Activated CD4-positive, CD25-positive, alpha-beta regulatory T cell treated with anti-CD3 and anti-CD28 coated beads, Interleukin-2, amount 50 U/mL, for 16 hours (primary cell): ENCODE measurements around the gene SLC23A1.
"Not testable (repeated sequence)": the region's sequence is repeated elsewhere in the genome, so short reads cannot be mapped to it uniquely, and the experiment has no call there.

Source experiments
- DNase-seq: peaks from one replicate; pipeline ENCODE4 v3.0.0-alpha.2; 2020; ENCODE audit warnings: low read depth, low spot score

SLC23A1 gene

GRCh38 chr5:139389701-139390638 is 6.9 kb upstream of the SLC23A1 start, which contains the start of gene MZB1:
Gene MZB1, minus strand, starts transcription at chr5:139389913. Its CDS starts 57 bp downstream, at chr5:139389856.
- DNase-seq: no peak

GRCh38 chr5:139388198-139388821 is 5.2 kb upstream of the SLC23A1 start:
- DNase-seq: no peak

- DNase-seq: no peak
These were observed 4.6 kb upstream of the SLC23A1 start for GRCh38 chr5:139387611-139388197.

GRCh38 chr5:139386956-139387355 is 3.9 kb upstream of the SLC23A1 start:
- not testable (repeated sequence) for DNase-seq

GRCh38 chr5:139386050-139386438 is 2.9 kb upstream of the SLC23A1 start:
- no peak for DNase-seq

GRCh38 chr5:139385061-139386049 is 2.3 kb upstream of the SLC23A1 start:
- DNase-seq: no peak

GRCh38 chr5:139384591-139385051 is 1.5 kb upstream of the SLC23A1 start:
- no peak for DNase-seq

- DNase-seq: no peak
These were observed 995 bp upstream of the SLC23A1 start for GRCh38 chr5:139383993-139384590.

GRCh38 chr5:139382807-139383206 is 290 bp downstream of the SLC23A1 start:
- no peak for DNase-seq

- no peak for DNase-seq
These were observed 998 bp downstream of the SLC23A1 start for GRCh38 chr5:139381837-139382761.

- no peak for DNase-seq
These were observed 3.3 kb downstream of the SLC23A1 start for GRCh38 chr5:139379626-139380449.

- DNase-seq: no peak
These were observed 4.1 kb downstream of the SLC23A1 start for GRCh38 chr5:139378941-139379361.

GRCh38 chr5:139378101-139378825 is 4.8 kb downstream of the SLC23A1 start:
- no peak for DNase-seq

GRCh38 chr5:139377226-139377625 is 5.9 kb downstream of the SLC23A1 start:
- no peak for DNase-seq

- no peak for DNase-seq
These were observed 6.7 kb downstream of the SLC23A1 start for GRCh38 chr5:139376364-139376763.

- DNase-seq: no peak
These were observed 8.2 kb downstream of the SLC23A1 start for GRCh38 chr5:139374909-139375308.

GRCh38 chr5:139371482-139372435 is 11.3 kb downstream of the SLC23A1 start:
- DNase-seq: no peak
